Effector memory CD4-positive, alpha-beta T cell (primary cell): ENCODE results near the gene KLHL30.
A peak's percentile ranks its signal among the peaks of the same experiment; 100 is the strongest.

ENCODE experiments used
- DNase-seq, 3 donors: peaks; one replicate each; pipeline ENCODE4 v3.0.0-alpha.2; 2020
- H3K27ac ChIP-seq: 2 replicates; pipeline ENCODE4 v1.7.0; 2013; ENCODE audit warnings: mild to moderate bottlenecking, low read length, moderate library complexity; ENCODE audit not compliant: insufficient read depth, poor library complexity, severe bottlenecking
- H3K27me3 ChIP-seq: replicated peaks from 2 replicates; pipeline ENCODE4 v1.7.0; 2013; ENCODE audit warnings: mild to moderate bottlenecking, low read length; ENCODE audit not compliant: insufficient read depth, control insufficient read depth, poor library complexity, severe bottlenecking
- H3K36me3 ChIP-seq: 2 replicates; pipeline ENCODE4 v1.7.0; 2013; ENCODE audit warnings: mild to moderate bottlenecking, low read length, moderate library complexity; ENCODE audit not compliant: control insufficient read depth, insufficient read depth
- H3K4me1 ChIP-seq: 2 replicates; pipeline ENCODE4 v1.7.0; 2013; ENCODE audit warnings: low read length, mild to moderate bottlenecking; ENCODE audit not compliant: control insufficient read depth, insufficient read depth, poor library complexity, severe bottlenecking
- H3K4me3 ChIP-seq: 2 replicates; pipeline ENCODE4 v1.7.0; 2013; ENCODE audit warnings: low read length, low read depth, mild to moderate bottlenecking; ENCODE audit not compliant: insufficient read depth, poor library complexity, severe bottlenecking
- H3K9me3 ChIP-seq: 2 replicates; pipeline ENCODE4 v1.7.0; 2013; ENCODE audit warnings: mild to moderate bottlenecking, low read length, moderate library complexity; ENCODE audit not compliant: control insufficient read depth

KLHL30 gene

GRCh38 chr2:238097201-238097987, 41.1 kb upstream of the KLHL30 start:
- H3K27me3 ChIP-seq = no peaks in the 10 kb centered on the region
- no peaks in the 10 kb centered on the region for H3K9me3 ChIP-seq
- no peaks in the 10 kb centered on the region for H3K4me1 ChIP-seq
- no peak for DNase-seq
- no peak overlapping the region for H3K4me3 ChIP-seq
- H3K36me3 ChIP-seq = no peaks in the 10 kb centered on the region
- H3K27ac ChIP-seq = no peak overlapping the region

- no peak overlapping the region for H3K27ac ChIP-seq
- no peaks in the 10 kb centered on the region for H3K4me1 ChIP-seq
- peak in 1 of 3 donors; percentile 16 for DNase-seq
- no peak overlapping the region for H3K4me3 ChIP-seq
- H3K27me3 ChIP-seq = no peaks in the 10 kb centered on the region
- H3K36me3 ChIP-seq = no peaks in the 10 kb centered on the region
- H3K9me3 ChIP-seq = no peaks in the 10 kb centered on the region
These were observed 40.2 kb upstream of the KLHL30 start for GRCh38 chr2:238097988-238098871.

- DNase-seq = no peak
- H3K27ac ChIP-seq = no peak overlapping the region
- no peak overlapping the region for H3K4me3 ChIP-seq
- H3K9me3 ChIP-seq = no peaks in the 10 kb centered on the region
- no peaks in the 10 kb centered on the region for H3K27me3 ChIP-seq
- H3K4me1 ChIP-seq = no peaks in the 10 kb centered on the region
- no peaks in the 10 kb centered on the region for H3K36me3 ChIP-seq
These were observed 39.4 kb upstream of the KLHL30 start for GRCh38 chr2:238098901-238099713.

- no peaks in the 10 kb centered on the region for H3K9me3 ChIP-seq
- no peak for DNase-seq
- no peak overlapping the region for H3K4me3 ChIP-seq
- H3K27me3 ChIP-seq = no peaks in the 10 kb centered on the region
- H3K4me1 ChIP-seq = no peaks in the 10 kb centered on the region
- no peaks in the 10 kb centered on the region for H3K36me3 ChIP-seq
- H3K27ac ChIP-seq = no peak overlapping the region
These were observed 38.8 kb upstream of the KLHL30 start for GRCh38 chr2:238099714-238100048.

GRCh38 chr2:238100049-238100820, 38.2 kb upstream of the KLHL30 start, which contains the start of gene ESPNL:
Gene ESPNL, plus strand, starts transcription at chr2:238100340. Its CDS starts 80 bp downstream, at chr2:238100420.
- Histone ChIP-seq H3K4me1 (no peaks in the 10 kb centered on the region), H3K27me3 (no peaks in the 10 kb centered on the region), H3K9me3 (no peaks in the 10 kb centered on the region), H3K27ac (no peak within 1 kb of the TSS), H3K4me3 (no peak within 1 kb of the TSS), H3K36me3 (no peaks in the 10 kb centered on the region)
- no peak for DNase-seq

- Histone ChIP-seq H3K9me3 (no peaks in the 10 kb centered on the region), H3K4me3 (no peak overlapping the region), H3K27ac (no peak overlapping the region), H3K4me1 (no peaks in the 10 kb centered on the region), H3K36me3 (no peaks in the 10 kb centered on the region), H3K27me3 (no peaks in the 10 kb centered on the region)
- DNase-seq = no peak
These were observed 37.4 kb upstream of the KLHL30 start for GRCh38 chr2:238100821-238101771.

- H3K9me3 ChIP-seq = no peaks in the 10 kb centered on the region
- H3K4me3 ChIP-seq = no peak overlapping the region
- no peaks in the 10 kb centered on the region for H3K27me3 ChIP-seq
- H3K4me1 ChIP-seq = no peaks in the 10 kb centered on the region
- H3K27ac ChIP-seq = no peak overlapping the region
- H3K36me3 ChIP-seq = no peaks in the 10 kb centered on the region
- DNase-seq = no peak
These were observed 36.3 kb upstream of the KLHL30 start for GRCh38 chr2:238101891-238102841.

- no peaks in the 10 kb centered on the region for H3K27me3 ChIP-seq
- H3K27ac ChIP-seq = no peak overlapping the region
- no peak overlapping the region for H3K4me3 ChIP-seq
- no peaks in the 10 kb centered on the region for H3K4me1 ChIP-seq
- H3K9me3 ChIP-seq = no peaks in the 10 kb centered on the region
- no peak for DNase-seq
- H3K36me3 ChIP-seq = no peaks in the 10 kb centered on the region
These were observed 35.6 kb upstream of the KLHL30 start for GRCh38 chr2:238102865-238103264.
